ENCODE data around the gene PLGRKT.
A peak's percentile ranks its signal among the peaks of the same experiment; 100 is the strongest.
"Not testable (repeated sequence)": the region's sequence is repeated elsewhere in the genome, so short reads cannot be mapped to it uniquely, and the experiment has no call there.

PLGRKT gene

DNA sequence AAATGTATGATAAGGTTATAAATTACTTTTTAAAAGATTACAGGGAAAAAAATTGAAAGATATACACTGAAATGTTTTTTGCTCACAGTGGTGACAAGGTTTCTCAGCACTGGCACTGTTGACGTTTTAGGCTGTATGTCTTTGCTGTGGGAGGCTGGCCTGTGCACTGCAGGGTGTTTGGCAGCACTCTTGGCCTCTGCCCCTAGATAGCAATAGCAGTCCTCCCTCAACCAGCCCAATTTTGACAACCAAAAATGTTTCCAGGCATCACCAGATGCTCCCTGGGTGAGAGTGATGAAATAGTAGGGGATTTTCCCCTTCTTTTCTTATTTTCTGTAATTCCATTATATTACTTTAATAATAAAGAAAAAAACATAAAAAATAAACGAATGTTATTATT is 15.9 kb upstream of the PLGRKT start:
- FAIRE-seq (peak; percentile 84), DNase-seq (ENCODE audit: insufficient read length, low spot score) (no peak)

DNA sequence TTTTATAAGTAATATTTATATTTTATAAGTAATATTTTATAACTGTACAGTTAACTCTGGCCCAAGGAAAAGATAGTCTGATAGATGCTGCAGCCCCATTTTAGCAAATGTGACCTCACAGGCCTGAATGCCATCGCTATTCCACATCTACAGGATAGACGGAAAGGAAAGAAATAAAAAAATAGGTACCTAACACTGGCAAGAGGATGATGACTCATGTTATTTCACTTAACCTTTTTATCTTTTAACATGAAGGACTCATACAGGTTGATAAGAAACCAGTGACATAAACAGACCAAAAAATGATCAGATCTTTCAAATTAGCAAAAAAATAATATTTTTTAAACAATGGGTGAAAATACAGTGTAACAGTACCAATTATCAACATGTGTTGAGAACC is 15.3 kb upstream of the PLGRKT start:
- peak; percentile 21 for FAIRE-seq

DNA sequence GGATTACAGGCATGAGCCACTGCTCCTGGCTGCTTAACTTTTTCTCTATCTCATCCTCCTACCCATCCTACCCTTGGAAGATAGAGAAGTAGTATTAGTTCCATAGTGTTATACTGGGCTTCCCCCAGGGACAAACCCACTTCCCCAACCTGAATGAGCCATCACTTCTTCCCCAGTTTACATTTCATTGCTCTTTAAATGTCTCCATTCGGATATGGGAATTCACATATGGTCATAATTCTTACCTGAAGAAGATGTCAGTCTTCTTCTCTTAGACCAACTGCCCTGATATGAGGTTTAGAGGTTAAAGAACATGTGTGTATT is 14.5 kb upstream of the PLGRKT start:
- peak; percentile 75 for FAIRE-seq
- no peak for DNase-seq (ENCODE audit: insufficient read length, low spot score)

More for the DNA sequence above, 15.3 kb upstream of the PLGRKT start:
- no peak for DNase-seq (ENCODE audit: insufficient read length, low spot score)

DNA sequence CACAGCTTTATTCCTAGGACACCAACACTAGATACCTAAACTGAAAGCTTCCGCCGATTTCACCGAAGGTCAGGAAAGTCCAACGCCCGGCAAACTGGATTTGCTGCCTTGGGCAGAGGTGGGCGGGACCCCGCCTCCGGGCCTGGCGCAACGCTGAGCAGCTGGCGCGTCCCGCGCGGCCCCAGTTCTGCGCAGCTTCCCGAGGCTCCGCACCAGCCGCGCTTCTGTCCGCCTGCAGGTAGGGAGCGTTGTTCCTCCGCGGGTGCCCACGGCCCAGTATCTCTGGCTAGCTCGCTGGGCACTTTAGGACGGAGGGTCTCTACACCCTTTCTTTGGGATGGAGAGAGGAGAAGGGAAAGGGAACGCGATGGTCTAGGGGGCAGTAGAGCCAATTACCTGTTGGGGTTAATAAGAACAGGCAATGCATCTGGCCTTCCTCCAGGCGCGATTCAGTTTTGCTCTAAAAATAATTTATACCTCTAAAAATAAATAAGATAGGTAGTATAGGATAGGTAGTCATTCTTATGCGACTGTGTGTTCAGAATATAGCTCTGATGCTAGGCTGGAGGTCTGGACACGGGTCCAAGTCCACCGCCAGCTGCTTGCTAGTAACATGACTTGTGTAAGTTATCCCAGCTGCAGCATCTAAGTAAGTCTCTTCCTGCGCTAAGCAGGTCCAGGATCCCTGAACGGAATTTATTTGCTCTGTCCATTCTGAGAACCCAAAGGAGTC is 12.8 kb upstream of the PLGRKT start, which contains the start of gene CD274:
TSS of gene CD274 (plus strand) at position 184 of the 733 bp plus-strand sequence. CDS start 5,572 bp downstream, outside the sequence.
- peak; percentile 95 for FAIRE-seq
- DNase-seq (ENCODE audit: insufficient read length, low spot score) = no peak

DNA sequence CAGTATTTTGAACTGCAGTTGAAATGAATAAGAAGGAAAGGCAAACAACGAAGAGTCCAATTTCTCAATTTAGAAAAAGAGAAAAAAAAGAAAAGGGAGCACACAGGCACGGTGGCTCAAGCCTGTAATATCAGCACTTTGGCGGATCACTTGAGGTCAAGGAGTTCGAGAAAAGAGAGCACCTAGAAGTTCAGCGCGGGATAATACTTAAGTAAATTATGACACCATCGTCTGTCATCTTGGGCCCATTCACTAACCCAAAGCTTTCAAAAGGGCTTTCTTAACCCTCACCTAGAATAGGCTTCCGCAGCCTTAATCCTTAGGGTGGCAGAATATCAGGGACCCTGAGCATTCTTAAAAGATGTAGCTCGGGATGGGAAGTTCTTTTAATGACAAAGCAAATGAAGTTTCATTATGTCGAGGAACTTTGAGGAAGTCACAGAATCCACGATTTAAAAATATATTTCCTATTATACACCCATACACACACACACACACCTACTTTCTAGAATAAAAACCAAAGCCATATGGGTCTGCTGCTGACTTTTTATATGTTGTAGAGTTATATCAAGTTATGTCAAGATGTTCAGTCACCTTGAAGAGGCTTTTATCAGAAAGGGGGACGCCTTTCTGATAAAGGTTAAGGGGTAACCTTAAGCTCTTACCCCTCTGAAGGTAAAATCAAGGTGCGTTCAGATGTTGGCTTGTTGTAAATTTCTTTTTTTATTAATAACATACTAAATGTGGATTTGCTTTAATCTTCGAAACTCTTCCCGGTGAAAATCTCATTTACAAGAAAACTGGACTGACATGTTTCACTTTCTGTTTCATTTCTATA is 12.0 kb upstream of the PLGRKT start:
- FAIRE-seq = no peak
- DNase-seq (ENCODE audit: insufficient read length, low spot score) = no peak

DNA sequence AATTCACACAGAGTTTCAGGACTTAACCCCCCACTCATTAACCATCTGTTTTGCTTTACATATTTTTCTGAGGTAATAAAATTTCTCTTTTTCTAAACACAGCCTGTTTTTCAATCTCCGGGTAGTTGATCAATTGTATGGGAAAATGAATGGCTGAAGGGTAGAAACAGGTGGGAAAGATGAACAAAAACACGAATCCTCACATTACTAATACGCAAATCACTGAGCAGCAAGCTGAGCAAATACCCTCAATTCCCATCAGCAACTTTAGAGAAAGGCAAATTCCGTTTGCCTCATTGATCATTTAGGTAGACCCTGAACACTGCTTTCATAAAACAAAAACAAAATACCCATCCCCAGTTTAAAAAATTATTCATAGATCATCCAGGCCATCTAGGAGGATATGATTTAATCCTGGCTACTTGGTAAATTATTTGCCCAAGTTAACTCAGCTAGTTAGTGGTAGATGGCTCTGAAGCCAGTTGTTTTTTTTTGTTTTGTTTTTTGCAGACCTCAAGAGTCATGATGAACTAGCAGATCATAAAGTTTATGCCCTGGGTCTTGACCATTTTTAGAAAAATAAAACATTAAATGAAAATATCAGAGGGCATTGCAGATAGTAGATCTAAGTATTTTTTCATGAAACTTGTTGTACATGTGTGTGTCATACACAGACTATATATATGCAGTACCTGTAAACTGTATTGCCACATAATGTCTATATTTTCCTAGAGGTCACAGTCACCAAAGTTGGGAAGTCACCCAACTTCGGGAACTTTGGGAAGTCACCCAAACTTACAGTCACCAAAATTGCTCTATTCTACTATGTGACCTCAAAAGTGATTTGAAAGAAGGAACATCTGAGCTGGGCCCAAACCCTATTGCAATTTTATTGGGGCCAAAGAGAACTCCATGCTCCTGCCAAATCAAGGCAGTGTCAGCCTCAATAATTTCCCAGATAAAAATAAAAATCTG is 11.0 kb upstream of the PLGRKT start:
- FAIRE-seq (peak; percentile 96), DNase-seq (ENCODE audit: insufficient read length, low spot score) (no peak)

DNA sequence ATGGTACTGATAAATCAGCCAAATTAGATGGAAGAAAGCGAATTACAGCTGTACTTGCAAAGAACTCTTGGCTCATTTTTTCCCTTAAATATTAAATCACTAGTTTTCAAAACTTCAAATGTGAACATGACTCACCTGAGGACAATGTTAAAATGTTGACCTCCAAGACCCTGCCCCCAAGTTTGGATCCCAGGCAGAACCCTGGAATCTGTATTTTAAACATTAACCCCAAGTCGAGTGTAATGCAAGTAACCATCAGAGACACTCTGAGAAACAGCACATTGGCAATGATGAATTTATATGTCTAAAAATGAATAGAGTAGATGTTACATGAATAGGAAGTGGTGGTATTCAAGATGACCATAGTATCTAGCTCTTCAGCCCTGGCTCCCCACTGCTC is 10.3 kb upstream of the PLGRKT start:
- DNase-seq (ENCODE audit: insufficient read length, low spot score) (no peak), FAIRE-seq (no peak)

DNA sequence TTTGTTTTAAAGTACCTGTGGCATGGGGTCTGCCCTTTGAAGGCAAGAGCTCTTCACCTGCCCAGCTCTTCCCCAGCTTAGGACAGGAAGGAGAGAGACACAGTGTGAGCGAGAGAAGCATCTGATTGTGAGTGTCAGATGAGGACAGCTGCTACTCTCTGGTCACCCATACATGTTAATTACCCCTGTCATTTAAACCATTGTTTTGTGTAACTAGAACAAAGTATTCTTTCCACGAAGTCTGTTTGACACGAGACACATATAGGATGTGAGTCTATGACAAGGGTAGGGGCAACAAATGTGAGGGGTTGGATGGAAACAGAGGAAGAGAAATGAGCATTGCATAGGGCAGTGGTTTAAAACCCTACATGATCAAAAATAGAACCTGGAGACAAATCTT is 9.6 kb upstream of the PLGRKT start:
- DNase-seq (ENCODE audit: insufficient read length, low spot score) (no peak), FAIRE-seq (no peak)

DNA sequence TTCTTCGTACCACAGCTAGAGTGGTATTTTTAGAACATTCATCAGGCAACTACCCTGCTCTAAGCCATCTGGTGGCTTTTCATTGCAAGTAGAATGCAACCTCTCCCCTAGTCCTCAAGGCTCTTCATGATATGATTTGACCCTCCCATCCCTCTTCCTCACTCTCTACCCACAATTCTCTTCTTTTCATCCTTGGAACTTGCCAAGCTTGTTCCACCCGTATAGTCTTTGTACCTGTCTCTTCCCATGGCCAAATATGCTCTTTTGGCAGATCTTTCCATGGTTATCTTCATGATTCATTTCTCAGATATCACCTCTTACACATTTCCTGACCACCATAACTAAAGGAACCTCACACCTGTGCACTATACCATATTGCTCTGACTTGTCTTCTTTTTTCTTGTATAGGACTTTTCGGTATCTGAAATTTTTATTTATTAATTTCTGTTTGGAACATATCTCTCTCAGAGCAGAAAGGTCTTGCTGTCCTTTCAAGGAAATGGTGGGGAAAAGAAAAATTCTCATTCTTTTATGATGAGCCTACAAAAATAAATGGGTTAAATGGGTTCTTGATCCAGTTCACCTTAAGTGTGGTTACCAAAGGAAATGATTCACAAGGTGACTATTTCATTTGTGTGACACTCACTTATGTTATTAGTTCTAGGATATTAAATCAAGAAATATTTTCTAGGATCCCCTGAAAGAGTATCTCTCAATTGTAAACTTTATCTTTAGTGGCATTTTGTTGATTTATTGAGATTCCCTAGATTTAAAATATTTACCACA is 8.9 kb upstream of the PLGRKT start:
- FAIRE-seq = peak; percentile 85

DNA sequence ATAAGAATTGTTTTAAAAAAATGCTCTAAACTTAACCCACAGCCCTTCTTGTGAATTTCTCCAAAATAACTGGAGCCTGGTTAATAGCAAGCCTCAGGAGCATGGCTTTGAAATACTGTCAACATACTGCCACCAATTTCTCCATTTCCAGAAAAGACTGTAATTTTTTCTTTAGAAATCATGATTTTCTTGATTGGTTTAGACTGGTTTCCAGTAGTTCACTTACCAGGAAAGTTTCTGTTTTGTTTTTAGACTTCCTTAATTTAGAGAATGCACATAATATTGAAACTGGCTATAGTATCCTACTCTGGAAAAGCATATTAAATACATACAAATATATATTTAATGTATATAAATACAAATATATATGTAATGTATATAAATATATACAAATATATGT is 8.2 kb upstream of the PLGRKT start:
- DNase-seq (ENCODE audit: insufficient read length, low spot score) (no peak), FAIRE-seq (no peak)

More for the DNA sequence above, 8.9 kb upstream of the PLGRKT start:
- no peak for DNase-seq (ENCODE audit: insufficient read length, low spot score)

DNA sequence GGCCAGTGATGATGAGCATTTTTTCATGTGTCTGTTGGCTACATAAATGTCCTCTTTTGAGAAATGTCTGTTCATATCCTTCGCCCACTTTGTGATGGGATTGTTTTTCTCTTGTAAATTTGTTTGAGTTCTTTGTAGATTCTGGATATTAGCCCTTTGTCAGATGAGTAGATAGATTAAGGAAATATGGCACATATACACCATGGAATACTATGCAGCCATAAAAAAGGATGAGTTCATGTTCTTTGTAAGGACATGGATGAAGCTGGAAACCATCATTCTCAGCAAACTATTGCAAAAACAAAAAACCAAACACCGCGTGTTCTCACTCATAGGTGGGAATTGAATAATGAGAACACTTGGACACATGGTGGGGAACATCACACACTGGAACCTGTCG is 7.4 kb upstream of the PLGRKT start:
- DNase-seq (ENCODE audit: insufficient read length, low spot score); FAIRE-seq: not testable (repeated sequence)

DNA sequence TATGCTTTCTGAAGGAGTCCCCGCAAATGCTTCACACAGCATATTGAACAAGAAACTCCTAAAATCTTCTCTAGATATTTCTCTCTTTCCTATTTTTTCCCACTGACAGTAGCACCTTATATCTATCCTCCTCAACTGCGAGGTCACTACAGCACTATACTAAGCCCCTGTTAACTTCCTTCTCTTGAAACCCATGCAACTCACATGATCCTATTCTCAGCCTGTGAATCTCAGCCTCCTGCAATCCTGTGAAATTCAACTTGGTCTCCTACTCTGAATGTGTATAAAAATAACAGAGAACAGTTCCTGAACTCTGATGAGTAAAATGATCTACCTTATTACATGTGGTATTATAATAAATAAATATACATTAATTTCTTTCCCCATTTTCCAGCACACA is 6.1 kb upstream of the PLGRKT start:
- FAIRE-seq (no peak), DNase-seq (ENCODE audit: insufficient read length, low spot score) (no peak)

DNA sequence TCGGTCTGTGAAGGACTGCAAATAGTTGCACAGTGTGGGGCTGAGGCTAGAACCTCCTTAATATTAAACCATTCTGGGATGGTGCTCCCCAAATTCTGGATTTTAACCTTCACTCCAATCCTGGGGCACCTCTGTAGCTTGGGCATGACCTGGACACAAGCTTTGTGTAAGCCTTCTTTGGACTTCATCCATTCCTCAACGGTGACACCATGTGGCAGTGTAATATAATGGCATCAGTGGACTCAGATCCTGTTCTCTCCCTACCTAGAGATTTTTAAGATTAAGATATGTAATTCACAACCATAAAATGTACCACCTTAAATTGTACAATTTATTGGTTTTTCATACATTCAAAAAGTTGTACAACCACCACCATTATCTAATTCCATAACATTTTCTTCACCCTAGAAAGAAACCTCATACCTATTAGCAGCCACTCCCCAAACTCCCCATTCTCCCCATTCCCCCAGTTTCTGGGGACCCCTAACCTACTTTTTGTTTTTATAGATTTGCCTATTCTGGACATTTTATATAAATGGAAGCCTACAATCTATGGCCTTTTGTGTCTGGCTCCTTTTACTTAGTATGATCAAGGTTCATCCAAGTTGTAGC is 4.8 kb upstream of the PLGRKT start:
- DNase-seq (ENCODE audit: insufficient read length, low spot score) (no peak), FAIRE-seq (peak; percentile 95)

DNA sequence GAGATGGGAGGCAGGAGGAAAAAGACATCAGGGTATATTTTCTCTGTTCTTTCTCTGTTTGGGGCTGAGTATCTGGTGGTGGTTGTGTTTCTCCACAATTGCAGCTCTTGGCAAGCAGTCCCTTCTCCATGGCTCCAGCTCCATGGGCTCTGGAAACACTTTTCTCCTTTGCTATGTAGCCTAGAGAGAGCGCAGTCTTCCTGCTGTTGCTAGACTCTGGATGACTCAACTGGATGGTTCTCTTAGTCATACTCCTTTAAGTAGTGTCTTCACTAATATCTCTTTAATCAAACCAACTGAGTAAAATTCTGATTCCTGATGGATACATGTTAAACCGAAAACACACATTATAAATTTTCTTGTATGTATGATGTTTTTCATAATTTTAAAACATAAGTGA is 3.3 kb upstream of the PLGRKT start:
- FAIRE-seq (no peak), DNase-seq (ENCODE audit: insufficient read length, low spot score) (no peak)

DNA sequence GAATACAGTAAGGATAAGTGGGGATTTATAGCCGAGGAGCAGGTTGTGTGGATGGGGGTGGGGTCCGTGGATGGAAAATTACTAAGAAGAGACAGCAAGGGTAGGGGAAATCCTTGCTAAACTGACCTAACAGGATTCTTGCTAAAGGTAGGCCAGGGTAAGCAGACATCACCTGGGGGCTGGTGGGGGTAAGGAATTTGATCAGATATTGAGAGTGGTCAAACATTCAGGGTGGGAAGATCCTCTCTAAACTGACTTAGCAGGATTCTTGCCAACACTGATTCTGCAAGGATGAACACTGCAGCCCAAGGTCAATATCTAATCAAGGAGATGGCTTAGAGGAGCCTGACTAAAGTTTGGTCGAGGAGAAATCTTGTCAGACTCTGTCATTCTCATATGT is 2.7 kb upstream of the PLGRKT start:
- no peak for FAIRE-seq
- no peak for DNase-seq (ENCODE audit: insufficient read length, low spot score)

DNA sequence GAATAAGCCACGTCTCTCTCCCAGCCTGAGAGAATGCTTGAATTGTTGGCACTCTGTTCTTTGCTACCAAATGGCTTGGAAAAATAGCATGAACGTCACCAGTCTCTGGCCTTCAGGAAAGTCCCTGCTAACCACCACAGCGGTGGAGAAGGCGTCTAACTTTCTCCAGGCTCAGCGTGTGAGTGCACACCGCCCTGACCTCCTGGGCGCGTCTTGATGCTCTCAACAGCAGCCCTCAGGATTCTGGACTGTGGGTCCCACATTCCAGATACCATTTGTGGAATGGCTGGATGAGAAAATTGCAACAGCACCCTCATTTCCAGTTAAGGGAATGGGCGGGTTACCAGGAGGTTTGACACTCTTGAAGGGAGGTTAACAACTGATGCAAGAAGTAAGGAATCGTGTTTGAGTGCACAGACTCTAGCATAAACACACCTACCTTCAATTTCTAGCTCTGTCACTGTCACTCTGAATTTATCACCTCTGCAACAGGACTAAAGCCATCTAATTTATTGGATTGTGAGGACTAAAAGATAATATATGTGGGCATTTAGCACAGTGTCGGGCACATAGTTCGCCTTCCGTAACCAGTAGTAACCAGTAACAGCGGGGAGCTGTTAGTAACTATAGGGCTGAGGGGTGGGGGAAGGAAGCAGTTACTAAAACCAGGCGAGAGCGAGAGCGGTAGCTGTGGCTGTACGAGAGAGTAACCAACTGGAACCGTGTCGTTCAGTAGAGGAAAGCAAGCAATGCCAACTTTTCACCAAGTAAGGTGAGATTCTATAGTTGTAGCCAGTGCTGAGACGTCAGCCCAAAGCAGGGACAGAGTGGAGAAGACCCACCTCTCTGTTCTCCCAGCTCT is 807 bp upstream of the PLGRKT start:
- FAIRE-seq = peak; percentile 99

DNA sequence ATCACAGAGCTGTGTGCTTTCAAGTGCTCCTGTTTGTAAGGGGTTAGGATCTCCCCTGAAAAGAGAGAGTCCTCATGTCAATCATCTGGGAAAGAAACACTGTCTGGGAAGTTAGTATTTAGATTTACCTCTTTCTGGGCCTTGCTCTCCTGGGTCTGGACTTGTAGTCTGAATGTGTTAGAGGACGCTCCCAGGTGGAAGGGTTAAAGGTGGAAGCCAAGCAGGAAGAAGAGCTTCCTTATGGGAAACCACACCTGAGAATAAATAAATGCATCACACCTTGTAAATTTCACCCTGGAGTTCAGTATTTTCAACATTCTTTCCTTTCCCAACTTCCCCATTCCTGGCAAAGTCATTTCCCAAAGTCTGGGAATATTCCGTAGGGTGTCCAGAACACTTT is 1.3 kb downstream of the PLGRKT start:
- DNase-seq (ENCODE audit: insufficient read length, low spot score) (no peak), FAIRE-seq (no peak)

More for the DNA sequence above, 807 bp upstream of the PLGRKT start:
- no peak for DNase-seq (ENCODE audit: insufficient read length, low spot score)

DNA sequence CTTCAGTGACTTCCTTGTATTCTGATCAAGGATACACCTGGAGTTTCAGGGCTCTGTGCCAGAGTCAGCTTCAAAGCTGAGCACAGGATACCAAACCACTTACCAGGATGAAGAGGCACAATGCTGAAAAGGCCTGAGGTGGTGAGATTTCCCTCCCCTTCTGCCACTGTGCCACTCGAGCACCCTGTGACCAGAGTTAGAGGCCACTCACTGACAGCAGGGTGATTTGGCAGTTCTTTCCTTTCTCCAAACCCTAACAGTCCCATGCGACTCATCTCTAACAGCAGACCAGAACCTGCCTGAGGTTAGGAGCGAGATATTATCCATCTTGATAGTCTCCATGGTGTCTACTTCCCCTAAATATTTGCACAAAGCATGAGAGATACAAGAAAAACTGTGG is 1.8 kb downstream of the PLGRKT start:
- DNase-seq (ENCODE audit: insufficient read length, low spot score) (no peak), FAIRE-seq (no peak)
